Ammon's horn (tissue), 1 donor: ENCODE measurements around the gene DNAJA1.
A peak's percentile ranks its signal among the peaks of the same experiment; 100 is the strongest.

Experiments used
- DNase-seq: peaks from one replicate; pipeline ENCODE4 v3.0.0-alpha.2; 2016; ENCODE audit warnings: low spot score

The DNAJA1 gene

GRCh38 chr9:33029231-33029786 is 4.2 kb downstream of the DNAJA1 start:
- no peak for DNase-seq

- DNase-seq: no peak
These were observed 5.2 kb downstream of the DNAJA1 start for GRCh38 chr9:33030285-33030684.

GRCh38 chr9:33032292-33032691 is 7.2 kb downstream of the DNAJA1 start:
- DNase-seq: no peak

GRCh38 chr9:33032865-33033264 is 7.8 kb downstream of the DNAJA1 start:
- no peak for DNase-seq

- no peak for DNase-seq
These were observed 15.8 kb downstream of the DNAJA1 start for GRCh38 chr9:33040792-33041431.

- no peak for DNase-seq
These were observed 16.5 kb downstream of the DNAJA1 start for GRCh38 chr9:33041432-33042188.

GRCh38 chr9:33042473-33042872 is 17.4 kb downstream of the DNAJA1 start:
- no peak for DNase-seq

GRCh38 chr9:33043671-33044070 is 18.6 kb downstream of the DNAJA1 start:
- no peak for DNase-seq

GRCh38 chr9:33044162-33044673 is 19.1 kb downstream of the DNAJA1 start:
- peak; percentile 93 for DNase-seq

GRCh38 chr9:33044677-33045282 is 19.7 kb downstream of the DNAJA1 start:
- DNase-seq: peak; percentile 36

GRCh38 chr9:33046061-33046460 is 21.0 kb downstream of the DNAJA1 start:
- DNase-seq: no peak

GRCh38 chr9:33048054-33048465 is 23.0 kb downstream of the DNAJA1 start:
- DNase-seq: no peak

- no peak for DNase-seq
These were observed 24.7 kb downstream of the DNAJA1 start for GRCh38 chr9:33049680-33050361.

GRCh38 chr9:33051144-33051543 is 26.1 kb downstream of the DNAJA1 start:
- no peak for DNase-seq

GRCh38 chr9:33065157-33066076 is 40.3 kb downstream of the DNAJA1 start:
- DNase-seq: peak; percentile 31

GRCh38 chr9:33068991-33069390 is 43.9 kb downstream of the DNAJA1 start:
- no peak for DNase-seq

GRCh38 chr9:33076046-33077004 is 51.3 kb downstream of the DNAJA1 start, which contains the start of gene SMU1:
Gene SMU1, minus strand, starts transcription at chr9:33076674. Its CDS starts 66 bp downstream, at chr9:33076608.
- peak; percentile 97 for DNase-seq

GRCh38 chr9:33080534-33080933 is 55.5 kb downstream of the DNAJA1 start:
- DNase-seq: no peak

- peak; percentile 91 for DNase-seq
These were observed 56.2 kb downstream of the DNAJA1 start for GRCh38 chr9:33081128-33081851.
